Fibroblast of skin of left quadriceps (primary cell): ENCODE measurements around the gene ARFGAP3.

Experiments
- DNase-seq, 2 experiments: peaks; one replicate each; pipeline ENCODE4 v3.0.0-alpha.2; 2013; ENCODE audit warnings: low read depth in 2 of 2

The ARFGAP3 gene

DNA sequence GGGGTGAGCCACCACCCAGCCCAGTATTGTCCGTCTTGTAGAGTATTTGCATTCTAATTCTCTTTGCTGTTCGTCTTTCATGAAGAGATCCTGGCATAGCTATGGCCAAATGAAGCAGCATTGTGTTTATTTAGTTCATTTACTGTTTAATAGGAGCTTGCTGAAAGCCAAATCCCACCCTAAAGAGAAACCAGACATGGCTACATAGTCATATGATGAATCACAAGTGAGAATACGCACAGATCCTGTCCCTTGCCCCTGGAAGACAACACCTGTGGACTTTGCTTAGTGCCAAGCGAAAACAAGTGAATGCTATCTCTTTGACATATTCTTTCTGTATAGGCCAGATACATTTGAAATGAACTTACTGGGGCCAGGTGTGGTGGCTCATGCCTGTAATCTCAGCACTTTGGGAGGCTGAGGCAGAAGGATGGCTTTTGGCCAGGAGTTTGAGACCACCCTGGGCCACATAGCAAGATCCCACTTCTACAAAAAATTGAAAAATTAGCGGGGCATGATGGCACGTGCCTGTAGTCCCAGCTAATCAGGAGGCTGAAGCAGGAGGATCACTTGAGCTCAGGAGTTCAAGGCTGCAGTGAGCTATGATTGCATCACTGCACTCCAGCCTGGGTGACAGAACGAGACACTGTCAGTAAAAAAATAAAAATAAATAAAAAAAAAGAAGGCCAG lies 5.1 kb upstream of the ARFGAP3 start:
- DNase-seq, result peak in 1 of 2 experiments; percentile 16

DNA sequence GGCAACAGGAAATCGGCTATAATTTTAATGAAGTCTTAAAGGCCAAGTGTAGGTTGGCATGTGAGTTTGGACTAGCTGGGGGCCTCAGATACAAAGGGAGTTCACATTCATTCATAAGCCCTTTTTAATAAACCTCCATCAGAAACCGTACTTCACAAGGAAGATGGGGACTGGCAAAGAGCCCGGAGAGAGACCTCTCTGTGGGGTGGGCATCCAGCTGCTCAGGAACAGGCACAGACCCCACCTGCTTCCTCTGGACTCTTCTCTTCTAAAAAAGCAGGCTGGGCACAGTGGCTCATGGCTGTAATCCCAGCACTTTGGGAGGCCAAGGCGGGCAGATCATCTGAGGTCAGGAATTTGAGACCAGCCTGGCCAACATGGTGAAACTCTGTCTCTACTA lies 3.9 kb upstream of the ARFGAP3 start:
- DNase-seq, result no peak

DNA sequence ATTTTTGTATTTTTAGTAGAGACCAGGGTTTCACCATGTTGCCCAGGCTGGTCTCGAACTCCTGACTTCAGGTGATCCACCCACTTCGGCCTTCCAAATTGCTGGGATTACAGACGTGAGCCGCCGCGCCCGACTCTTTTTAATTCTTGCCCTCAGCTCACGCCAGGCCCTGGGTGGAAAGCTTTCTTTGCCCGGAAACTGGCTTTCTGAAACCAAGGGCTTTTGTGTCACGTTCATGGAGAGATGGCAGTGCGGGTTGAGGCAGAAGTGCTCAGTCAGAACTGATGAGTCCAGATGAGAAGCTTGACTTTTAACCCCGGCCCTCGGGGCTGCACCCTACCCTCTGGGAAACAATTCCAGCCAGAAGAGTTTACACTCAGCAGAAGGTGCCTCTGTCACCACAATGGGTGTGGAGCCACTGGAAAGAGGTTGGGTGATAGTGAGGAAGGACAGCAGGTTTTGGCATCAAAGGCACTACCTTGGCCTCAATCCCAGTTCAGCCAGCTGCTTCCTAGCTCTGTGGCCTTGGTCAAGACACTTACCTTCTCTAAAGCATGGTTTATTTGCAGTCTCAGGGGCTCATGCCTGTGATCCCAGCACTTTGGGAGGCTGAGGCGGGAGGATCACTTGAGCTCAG lies 890 bp upstream of the ARFGAP3 start:
- DNase-seq, result no peak

DNA sequence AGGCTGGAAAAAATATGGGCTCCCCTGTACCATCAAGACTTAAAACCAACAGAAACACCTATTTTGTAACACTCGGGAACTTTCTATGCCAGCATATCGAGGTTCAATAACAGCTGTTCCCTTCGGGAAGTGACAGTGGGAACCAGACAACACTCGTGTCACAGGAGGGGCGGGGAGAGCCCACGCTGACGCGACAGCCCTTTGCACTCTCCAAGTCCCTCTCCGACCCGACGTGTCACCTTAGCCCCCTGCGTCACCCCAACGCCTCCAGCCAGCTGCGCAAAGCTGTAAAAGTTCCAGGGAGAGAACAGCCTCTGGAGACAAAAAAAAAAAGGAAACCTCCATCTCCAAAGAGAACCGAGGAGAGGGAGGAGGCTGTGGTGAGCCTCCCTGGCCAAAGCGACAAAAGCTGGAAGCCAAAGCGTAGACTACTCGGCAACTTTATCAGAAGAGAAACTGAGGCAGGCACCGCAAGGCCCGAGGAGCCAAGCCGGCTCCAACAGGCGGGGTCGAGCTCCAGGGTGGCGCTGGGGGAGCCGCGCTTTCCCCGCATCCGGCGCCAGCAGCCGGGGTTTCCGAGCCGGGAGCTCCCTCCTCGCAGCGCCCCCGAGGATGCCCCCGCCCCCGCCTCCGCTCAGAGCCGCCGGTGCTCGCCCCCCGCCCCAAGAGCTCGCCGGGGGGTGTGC lies 751 bp downstream of the ARFGAP3 start:
- no peak for DNase-seq

DNA sequence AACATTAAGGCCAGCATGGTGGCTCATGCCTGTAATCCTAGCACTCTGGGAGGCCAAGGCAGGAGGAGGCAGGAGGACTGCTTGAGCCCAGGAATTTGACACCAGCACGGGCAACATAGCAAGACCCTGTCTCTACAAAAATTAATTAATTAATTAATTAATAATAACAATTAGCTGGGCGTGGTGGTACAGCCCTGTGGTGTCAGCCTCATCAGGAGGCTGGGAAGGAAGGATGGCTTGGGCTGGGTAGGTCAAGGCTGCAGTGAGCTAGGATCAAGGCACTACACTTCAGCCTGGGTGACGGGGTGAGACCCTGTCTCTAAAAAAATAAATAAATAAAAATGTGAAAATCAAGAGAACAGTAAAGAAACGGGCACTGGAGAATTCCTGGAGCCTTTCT lies 1.4 kb downstream of the ARFGAP3 start:
- DNase-seq, result no peak

DNA sequence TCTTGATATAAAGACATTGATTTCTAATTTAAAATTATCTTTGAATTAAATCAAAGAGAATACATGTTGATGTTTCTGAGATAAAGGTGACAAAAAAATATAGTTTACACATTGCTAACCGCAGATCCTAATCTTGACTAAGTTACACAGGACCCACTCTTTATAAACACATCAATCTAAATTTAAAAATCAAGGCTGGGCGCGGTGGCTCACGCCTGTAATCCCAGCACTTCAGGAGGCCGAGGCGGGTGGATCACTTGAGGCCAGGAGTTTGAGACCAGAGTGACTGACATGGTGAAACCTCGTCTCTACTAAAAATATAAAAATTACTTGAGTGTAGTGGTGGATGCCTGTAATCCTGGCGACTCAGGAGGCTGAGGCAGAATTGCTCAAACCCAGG lies 1.9 kb downstream of the ARFGAP3 start:
- DNase-seq, result no peak

DNA sequence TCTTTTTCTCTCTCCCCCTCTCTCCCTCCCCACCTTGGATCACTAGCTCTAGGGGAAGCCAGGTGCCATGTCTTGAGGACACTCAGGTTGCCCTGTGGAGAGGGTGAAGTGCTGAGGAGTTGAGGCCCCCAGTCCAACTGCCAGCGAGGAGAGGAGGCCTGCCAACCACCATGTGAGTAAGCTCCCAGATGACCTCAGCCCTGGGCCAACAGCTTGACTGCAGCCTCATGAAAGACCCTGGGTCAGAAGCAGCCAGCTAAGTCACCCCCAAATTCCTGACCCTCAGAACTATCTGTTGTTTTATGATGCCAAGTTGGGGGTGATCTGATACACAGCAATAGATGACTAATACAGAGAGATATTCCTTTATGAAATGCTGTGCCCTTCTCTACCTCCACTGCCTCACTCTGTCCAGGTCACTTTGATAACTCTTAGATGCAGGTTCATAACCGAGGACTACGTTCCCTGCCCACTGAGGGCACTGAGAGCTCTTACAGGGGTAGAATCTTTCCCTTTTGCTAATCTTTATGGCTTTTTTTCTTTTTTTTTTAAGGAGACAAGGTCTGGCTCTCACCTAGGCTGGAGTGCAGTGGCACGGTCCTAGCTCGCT lies 8.0 kb downstream of the ARFGAP3 start:
- no peak for DNase-seq

DNA sequence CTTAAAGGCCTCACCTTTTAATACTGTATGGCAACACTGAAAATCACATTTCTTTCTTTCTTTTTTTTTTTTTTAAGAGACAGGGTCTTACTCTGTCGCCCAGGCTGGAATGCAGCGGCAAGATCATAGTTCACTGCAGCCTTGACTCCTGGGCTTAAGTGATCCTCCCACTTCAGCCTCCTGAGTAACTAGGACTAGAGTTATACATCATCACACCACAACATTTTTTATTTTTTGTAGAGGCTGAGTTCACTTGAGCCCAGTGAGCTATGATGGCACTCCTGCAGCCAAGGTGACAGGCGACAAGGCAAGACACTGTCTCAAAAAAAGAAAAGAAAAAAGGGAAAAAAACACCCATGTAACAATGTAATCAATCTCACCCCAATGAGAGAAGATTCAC lies 10.0 kb downstream of the ARFGAP3 start:
- DNase-seq, result no peak

DNA sequence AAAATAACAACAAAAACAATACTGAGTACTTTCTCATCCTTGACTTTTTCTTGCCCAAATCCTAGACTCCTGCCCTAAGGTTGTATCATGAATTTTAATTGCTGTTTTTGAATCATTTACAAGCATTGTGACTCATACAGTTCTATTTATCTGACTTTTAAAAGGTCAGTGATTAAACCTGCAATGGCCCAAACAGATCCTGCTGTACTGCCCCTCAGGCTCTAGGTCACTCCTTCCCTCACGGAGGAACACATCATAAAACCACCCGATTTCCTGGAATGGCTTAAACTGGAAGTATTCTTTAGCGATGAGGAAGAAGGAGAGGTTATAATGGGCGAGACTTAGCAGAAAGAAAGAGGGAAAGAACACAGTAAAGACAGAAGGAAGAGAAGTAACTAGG lies 12.3 kb downstream of the ARFGAP3 start:
- DNase-seq, result no peak

DNA sequence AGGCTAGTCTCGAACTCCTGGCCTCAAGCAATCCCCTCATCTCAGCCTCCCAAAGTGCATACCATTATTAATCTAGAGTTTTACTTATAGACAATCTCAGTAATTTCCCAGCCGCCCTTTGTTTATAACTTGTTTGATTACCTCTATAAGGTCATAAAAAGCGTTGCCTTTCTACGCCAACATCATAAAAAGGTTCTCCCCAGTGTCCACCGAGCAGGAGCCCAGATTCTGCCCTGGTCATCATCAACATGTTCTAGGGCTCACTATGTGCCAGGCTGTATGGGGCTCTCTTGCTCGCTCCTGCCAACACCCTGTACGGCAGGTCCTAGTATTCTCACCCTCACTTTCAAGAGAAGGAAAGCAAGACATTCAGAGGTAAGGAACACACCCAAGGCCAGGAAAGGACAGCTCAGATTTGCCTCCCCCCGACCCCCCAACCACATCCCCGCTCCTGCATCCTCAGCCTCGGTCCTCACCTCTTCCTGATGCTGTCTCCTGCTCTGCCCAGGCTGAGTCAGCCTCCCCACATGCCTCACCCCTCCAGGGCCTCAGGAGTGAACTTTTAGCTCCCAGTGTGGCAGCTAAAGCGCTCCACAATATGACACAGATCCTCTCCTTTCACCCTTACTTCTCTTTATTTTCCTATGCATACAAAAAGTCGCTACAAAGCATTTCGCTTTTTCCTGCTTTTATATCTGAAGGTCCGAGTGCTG lies 14.3 kb downstream of the ARFGAP3 start:
- no peak for DNase-seq

DNA sequence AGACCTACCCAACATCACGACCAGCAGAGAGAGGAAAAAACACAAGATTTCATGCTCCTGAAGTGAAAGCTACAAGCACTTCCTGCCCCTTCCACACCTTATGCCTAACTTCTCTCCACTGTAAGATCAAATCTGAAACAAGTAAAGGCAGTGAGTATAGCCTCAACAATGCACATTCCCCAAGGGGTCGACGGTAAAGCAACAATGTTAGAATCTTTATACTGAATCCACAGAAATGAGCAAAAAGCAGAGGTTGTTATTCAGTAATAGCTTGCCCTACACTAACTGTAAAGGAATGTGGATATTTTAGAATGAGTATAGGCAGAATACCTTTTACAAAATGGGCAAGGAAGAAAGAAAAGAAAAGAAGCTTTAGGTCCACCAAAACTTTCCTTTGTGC lies 15.6 kb downstream of the ARFGAP3 start:
- peak; percentile 30 to 38 for DNase-seq

DNA sequence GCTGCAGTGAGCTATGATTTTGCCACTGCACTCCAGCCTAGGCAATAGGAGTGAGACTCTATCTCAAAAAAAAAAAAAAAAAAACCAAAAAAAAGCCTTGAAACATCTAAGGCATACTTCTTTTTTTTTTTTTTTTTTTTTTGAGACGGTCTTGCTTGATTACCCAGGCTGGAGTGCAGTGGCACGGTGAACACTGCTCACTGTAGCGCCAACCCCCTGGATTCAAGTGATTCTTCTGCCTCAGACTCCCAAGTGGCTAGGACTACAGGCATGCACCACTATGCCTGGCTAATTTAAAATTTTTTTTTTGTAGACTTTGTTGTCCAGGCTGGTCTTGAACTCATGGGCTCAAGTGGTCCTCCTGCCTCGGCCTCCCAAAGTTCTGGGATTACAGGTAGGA lies 19.5 kb downstream of the ARFGAP3 start:
- no peak for DNase-seq

DNA sequence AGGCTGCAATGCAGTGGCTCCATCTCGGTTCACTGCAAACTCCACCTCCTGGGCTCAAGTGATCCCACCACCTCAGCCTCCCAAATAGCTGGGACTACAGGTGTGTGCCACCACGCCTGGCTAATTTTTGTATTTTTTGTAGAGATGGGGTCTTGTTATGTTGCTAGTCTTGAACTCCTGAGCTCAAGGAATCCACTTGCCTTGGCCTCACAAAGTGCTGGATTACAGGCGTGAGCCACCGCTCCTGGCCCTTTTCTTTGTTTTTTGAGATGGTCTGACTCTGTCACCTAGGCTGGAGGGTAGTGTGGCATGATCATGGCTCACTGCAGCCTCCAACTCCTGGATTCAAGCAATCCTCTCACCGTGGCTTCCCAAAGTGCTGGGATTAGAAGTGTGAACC lies 21.0 kb downstream of the ARFGAP3 start:
- DNase-seq, result no peak

DNA sequence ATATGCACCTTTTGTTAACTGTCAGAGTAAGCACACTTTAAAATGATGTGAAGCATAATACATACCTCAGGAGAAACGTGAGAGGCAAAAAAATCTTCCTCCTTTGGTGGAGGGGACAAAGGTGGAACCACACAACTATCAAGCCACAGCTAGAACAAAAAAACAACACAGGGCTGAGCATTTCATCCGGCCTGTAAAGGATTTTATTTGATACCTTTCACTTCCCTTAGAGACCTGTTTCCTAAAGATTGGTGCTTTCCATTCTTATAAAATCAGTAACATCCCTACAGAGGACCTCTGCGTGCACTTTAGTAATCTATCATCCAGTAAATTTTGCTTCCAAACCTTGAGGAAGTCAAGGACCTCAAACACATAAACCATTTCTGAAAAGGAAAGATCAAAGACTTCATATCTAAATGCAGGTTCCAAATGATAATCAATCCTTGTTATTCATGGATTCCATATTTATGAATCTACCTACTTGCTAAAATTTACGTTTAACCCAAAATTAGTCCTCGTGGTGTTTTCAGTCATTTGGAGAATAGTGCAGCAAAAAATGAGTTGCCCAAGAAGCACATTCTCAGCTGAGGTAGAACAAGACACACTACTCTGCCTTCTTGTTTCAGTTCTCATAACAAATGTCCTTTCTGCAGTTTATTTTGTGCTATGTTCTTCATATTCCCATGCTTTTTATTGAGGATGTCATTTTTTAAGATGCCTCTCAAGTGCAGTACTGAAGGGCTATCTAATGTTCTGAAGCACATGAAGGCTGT lies 22.7 kb downstream of the ARFGAP3 start:
- DNase-seq, result no peak

DNA sequence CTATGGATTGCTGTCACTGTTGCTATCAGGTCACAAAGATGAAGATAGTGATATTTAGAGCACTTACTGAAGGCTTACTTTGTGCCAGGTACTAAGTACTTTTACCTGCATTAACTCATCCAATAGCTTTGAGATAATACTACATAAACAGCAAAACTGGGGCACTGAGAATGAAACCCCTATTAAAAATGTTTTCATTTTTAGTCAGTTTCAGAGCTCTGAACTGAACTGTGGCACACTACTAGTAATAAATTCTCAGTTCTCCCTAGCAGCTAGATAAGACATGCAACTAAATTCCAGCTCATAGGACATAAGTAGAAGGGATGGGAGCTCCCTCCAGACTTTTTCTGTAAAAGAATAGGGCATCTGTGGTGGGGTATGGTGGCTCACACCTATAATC lies 24.0 kb downstream of the ARFGAP3 start:
- no peak for DNase-seq

DNA sequence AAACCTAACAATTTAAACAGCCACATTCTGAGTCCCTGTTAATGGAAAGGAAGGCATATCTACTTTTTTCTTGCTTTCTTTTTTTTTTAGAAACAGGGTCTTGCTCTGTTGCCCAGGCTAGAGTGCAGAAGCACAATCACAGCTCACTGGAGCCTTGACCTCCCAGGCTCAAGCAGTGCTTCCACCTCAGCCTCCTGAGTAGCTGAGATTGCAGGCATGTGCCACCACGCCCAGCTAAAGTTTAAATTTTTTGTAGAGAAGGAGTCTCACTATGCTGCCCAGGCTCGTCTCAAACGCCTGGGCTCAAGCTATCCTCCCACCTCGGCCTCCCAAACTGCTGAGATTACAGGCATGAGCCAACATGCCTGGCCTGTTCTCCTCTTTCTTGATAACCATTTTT lies 25.4 kb downstream of the ARFGAP3 start:
- DNase-seq, result no peak

DNA sequence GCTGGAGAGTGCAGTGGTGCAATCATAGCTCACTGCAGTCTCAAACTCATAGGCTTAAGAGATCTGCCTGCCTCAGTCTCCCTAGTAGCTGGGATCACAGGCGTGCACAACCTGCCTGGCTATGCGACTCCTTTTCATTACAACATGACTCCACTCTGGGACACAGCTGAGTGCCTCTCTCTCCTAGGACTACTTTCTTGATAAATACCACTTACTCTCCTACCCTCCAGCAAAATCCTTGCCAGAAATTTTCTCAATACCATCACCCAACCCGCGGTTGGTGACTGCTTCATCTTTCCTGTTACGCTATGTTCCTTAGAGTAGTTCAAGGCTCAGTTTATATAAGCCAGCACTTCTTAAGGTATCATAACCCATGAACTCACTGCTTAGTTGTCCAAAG lies 26.9 kb downstream of the ARFGAP3 start:
- DNase-seq, result no peak

DNA sequence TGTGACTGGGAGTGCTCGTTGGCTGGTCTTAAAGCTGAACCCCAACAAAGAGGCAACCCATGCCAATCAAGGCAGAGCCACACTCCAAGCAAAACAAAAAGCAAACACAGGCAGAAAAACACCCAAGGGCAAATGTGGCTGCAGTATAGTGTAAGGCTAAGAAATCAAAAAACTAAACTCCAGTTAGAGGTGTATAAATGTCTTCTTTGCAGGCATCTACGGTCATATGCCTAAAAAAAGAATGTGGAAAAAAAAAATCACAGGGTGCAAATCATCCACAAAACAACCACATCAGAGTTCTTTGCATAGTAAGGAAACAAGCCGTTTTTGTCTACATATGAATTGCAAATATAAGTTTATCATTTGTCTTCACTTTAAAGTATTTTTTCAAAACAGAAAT lies 27.8 kb downstream of the ARFGAP3 start:
- DNase-seq, result no peak

DNA sequence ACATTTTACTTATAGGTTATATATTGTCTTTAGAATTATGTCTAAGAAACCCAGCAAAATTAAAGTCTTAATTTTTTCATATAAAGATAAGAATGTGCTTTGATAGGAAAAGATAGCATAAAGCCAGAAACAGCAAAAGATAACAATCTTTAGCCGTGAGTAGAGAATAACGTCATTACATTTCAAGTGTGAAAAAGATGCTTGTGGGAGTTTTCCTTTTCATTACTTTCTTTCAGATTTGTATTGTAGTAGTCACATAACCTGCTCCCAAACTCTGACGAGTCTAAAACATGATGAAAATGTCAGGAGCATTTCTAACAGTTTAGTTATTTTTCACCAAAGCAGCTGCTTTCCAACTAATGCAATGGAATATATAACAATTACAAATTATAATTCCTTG lies 31.3 kb downstream of the ARFGAP3 start:
- no peak for DNase-seq

DNA sequence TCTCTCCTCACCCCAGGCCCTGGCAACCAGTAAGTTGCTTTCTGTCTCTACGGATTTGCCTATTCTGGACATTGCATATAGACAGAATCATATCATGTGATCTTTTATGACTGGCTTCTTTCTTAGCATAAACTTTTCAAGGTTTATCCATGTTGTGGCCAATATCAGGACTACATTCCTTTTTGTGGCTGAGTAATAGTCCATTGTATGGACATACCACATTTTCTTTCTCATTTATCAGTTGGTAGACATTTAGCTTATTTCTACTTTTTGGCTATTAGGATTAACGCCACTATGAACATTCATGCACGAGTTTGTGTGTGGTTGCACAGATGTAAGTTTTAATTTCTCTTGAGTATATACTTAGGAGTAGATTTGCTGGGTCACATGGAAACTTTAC lies 35.7 kb downstream of the ARFGAP3 start:
- no peak for DNase-seq

DNA sequence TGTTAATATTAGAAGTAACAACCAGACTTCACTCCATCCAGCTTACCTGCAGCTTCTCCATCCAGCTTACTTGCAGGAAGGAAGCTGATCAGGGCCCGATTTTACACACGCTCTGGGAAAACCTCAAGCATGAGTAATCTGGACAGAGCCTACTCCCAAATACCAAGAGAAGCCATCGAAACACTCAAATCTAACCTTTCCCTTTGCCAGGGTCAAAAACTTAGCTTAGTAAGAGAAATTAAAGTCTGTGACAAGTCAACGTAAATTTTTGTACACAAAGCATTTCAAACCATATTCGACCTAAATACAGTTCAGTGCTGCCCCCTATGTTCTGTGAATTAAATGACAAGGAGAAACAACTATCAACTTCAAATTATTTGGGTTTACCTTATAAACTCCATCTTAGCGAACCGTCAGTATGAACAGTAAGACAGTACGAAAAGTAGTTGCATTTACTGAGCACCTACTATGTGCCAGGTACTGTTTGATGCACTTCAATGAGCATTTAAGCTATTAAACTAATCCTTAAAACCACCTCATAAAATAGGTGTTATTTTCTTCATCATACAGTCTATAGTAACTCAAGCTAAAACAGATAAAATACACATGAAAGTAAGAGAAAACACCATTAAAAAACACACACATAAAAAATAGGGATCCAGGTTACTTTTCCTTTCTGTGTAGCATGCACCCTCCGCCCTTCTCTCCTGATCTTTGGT lies 36.9 kb downstream of the ARFGAP3 start:
- peak in 1 of 2 experiments; percentile 7 for DNase-seq
